Measurements from ENCODE around the gene CRX.
"Not testable (repeated sequence)": the region's sequence is repeated elsewhere in the genome, so short reads cannot be mapped to it uniquely, and the experiment has no call there.

Gene CRX

GRCh38 chr19:47861630-47862029 is 39.9 kb downstream of the CRX start:
- DNase-seq, result no peak

- peak; percentile 45 for DNase-seq
These were observed 41.8 kb downstream of the CRX start for GRCh38 chr19:47863514-47863936.

GRCh38 chr19:47865166-47865565 is 43.4 kb downstream of the CRX start:
- no peak for DNase-seq

- no peak for DNase-seq
These were observed 57.2 kb downstream of the CRX start for GRCh38 chr19:47878906-47879305.

GRCh38 chr19:47879385-47879784 is 57.6 kb downstream of the CRX start:
- not testable (repeated sequence) for DNase-seq

GRCh38 chr19:47881757-47882156 is 60.0 kb downstream of the CRX start:
- no peak for DNase-seq

GRCh38 chr19:47882890-47883289 is 61.2 kb downstream of the CRX start:
- DNase-seq, result no peak

GRCh38 chr19:47885067-47885463 is 63.3 kb downstream of the CRX start:
- DNase-seq, result no peak

- DNase-seq, result no peak
These were observed 64.3 kb downstream of the CRX start, which contains the start of gene SULT2A1 for GRCh38 chr19:47886010-47886559. Gene SULT2A1, minus strand, starts transcription at chr19:47886315. Its CDS starts 58 bp downstream, at chr19:47886257.

GRCh38 chr19:47890865-47891621 is 69.3 kb downstream of the CRX start:
- DNase-seq, result no peak

- DNase-seq, result no peak
These were observed 69.8 kb downstream of the CRX start for GRCh38 chr19:47891622-47891922.

GRCh38 chr19:47891923-47892666 is 70.4 kb downstream of the CRX start:
- peak; percentile 45 for DNase-seq
